CD1c-positive myeloid dendritic cell (primary cell): ENCODE data around the gene WDR17.

ENCODE experiments used
- DNase-seq: peaks from one replicate; pipeline ENCODE4 v3.0.0-alpha.2; 2016; ENCODE audit errors: extremely low spot score

Gene WDR17

GRCh38 chr4:176099314-176099713, 33.7 kb downstream of the WDR17 start:
- no peak for DNase-seq

GRCh38 chr4:176102414-176103063, 36.9 kb downstream of the WDR17 start:
- DNase-seq = no peak

- DNase-seq = no peak
These were observed 42.1 kb downstream of the WDR17 start for GRCh38 chr4:176107695-176108094.

- peak; percentile 23 for DNase-seq
These were observed 58.2 kb downstream of the WDR17 start for GRCh38 chr4:176123710-176124407.

- DNase-seq = no peak
These were observed 59.4 kb downstream of the WDR17 start for GRCh38 chr4:176125063-176125462.

DNA sequence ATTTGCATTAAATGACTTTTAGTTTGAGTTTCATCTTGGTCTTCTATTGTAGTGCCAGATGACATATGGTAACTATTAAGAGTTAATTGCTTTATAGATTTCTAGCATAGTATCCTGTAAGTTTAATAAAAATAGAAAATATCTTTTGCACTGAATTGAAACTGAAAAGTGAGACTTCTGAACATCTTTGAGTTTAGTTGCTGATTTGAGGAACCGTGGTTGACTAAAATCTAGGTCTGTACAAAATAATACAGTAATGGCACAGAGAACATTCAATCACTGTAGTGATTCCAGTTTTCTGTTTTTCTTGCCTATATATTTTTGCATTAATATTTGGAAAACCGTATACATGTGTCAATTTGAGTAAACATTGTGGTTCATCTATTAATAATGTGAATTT, 69.0 kb downstream of the WDR17 start:
- no peak for DNase-seq

DNA sequence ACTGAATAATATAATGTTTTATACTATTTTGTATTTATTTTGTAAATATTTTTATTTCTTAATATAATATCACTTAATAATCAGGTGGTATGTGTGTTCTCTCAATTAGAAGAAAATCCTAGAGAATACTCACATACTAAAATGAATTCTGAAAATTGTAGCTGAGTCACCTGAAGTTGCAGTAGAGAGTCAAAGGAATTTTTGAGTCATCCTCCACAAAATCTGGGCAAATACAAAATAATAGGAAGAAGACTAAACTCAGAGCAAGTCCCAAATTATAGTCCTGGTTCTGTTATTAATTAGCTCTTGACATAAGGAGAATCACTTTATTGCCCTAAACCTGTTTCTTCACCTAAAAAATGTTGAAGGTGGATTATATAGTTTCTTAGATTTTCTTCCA, 72.0 kb downstream of the WDR17 start:
- no peak for DNase-seq

GRCh38 chr4:176139518-176139917, 73.9 kb downstream of the WDR17 start:
- DNase-seq = no peak

DNA sequence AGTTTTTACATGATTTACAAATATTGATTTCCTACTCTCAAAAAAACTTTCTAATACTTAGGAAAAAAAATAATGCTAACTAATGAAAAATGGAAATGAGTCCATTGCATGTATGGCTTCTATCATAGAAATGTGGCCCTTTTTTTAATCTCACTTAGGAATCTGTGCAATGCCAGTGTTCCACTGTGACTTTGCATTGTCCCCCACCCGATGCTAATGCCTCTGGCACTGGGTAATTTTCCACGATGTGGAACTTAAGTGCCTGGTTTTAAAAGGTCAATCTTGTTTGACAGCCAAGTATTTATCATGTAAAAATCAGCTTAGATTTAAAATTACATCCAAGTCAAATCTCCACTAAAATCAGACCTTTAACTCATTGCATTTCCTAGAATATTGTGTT, 76.6 kb downstream of the WDR17 start:
- no peak for DNase-seq

DNA sequence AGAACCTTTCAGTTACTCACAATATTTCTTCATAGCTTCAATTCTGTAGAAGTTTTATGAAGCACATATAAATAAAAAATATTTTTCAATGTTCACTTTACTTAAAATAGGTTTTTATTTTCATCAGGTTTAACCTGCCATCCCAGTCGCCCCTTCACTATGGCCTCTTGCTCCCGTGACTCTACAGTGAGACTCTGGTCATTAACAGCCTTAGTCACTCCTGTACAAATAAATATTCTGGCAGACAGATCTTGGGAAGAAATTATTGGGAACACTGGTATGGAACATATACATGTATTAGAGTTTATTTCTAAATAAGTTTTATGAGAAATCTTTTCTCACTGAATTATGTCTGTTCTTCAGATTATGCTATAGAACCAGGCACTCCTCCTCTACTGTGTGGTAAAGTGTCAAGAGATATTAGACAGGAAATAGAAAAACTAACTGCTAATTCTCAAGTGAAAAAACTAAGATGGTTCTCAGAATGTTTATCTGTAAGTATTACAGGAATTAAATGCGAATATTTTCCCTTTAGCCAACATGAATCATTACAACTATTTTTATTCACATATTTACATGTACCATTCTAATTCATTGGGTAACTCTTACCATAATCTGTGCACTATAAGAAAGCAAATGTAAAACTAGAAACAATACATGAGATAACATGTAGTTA, 84.2 kb downstream of the WDR17 start:
- DNase-seq = no peak

DNA sequence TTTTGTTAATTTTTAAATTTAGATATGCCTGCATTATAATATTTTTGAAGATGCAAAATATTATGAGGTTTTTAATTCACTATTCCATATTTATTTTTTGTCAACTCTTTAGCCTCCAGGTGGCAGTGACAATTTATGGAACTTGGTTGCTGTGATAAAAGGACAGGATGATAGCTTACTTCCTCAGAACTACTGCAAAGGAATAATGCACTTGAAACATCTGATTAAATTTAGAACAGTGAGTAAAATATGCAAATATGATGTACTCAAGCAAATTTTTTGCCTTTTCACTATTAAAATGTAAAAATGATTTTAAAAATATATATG, 84.7 kb downstream of the WDR17 start:
- peak; percentile 32 for DNase-seq

DNA sequence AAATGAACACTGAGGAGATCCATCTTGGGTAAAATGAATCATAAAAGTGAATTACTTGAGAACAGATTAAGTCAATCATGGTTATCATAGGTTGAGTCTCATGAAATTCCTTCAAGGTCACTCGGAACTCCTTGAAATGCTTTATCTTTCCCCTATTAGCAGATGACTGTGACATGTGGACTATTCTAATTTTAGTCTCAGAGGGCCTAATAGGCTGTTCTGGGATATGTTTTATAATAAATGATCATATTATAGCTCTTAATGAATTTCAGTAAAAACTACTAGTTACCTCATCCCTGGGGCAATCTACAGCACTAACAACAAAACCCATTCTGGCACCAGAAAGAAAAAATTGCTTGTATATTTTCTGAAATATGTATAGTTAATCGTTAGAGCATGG, 85.1 kb downstream of the WDR17 start:
- no peak for DNase-seq

- DNase-seq = no peak
These were observed 87.5 kb downstream of the WDR17 start for GRCh38 chr4:176153124-176153523.

DNA sequence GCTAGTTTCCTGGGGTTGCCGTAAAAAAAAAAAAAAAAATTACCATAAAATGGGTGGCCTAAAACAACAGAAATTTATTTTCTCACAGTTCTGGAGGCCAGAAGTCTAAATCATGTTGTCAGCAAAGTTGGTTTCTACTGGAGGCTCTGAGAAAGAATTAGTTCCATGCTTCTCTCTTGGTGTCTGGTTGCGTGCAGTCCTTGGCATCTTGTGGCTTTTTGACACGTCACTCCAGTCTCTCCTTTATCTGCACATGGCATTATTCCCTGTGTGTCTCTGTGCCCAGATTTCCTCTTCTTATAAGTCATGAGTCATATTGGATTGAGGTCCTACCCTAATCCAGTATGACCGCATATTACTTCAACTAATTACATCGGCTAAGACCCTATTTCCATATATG, 91.0 kb downstream of the WDR17 start:
- no peak for DNase-seq

DNA sequence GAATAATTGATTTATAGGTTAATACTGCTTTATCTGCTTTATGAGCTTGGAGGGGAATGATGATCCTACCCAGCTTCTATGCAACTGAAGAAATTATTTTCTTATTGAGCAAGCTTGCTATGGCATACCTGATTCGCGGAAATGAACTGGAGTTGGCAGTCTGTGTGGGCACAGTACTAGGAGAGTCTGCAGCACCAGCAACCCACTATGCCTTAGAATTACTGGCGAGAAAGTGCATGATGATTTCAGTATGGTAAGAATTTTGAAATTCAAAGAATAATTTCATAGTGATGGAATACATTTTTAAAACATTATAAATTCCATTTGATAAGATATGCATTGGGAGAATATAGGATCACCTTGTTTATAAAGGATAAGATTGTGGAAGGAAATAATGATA, 97.4 kb downstream of the WDR17 start:
- no peak for DNase-seq

GRCh38 chr4:176185051-176185450, 119.4 kb downstream of the WDR17 start:
- DNase-seq = no peak

GRCh38 chr4:176186067-176186466, 120.4 kb downstream of the WDR17 start:
- no peak for DNase-seq

DNA sequence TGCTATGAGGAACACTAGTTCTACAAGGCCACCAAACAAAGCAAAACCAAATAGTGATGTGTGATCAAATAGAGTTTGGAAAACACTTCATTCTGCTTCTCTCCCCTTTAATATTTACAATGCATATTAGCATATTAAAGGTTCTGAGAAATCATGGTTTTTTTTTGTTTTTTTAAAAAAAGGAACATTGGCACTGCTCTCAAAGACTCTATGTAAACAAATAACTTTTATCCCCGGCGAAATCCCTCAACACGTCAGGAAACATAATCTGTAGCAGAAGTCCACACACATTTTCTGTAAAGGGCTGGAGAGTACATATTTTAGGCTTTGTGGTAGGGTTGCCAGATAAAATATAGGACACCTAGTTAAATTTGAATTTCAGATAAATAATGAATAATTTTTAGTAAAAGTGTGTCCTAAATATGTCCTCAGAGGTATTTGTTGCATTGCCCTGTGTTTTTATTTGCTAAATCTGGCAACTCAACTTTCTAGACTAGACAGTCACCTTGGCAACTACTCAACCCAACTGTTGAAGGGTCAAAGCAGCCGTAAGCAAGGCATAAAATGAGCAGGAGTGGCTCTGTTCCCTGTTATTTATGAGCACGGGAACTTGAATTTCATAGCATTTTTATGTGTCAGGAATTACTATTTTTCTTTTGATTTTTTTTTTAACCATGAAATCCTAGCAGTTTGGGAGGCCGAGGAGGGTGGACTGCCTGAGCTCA, 121.2 kb downstream of the WDR17 start:
- DNase-seq = no peak

GRCh38 chr4:176187624-176188023, 122.0 kb downstream of the WDR17 start:
- DNase-seq = no peak

- peak; percentile 9 for DNase-seq
These were observed 123.0 kb downstream of the WDR17 start for GRCh38 chr4:176188654-176189053.

DNA sequence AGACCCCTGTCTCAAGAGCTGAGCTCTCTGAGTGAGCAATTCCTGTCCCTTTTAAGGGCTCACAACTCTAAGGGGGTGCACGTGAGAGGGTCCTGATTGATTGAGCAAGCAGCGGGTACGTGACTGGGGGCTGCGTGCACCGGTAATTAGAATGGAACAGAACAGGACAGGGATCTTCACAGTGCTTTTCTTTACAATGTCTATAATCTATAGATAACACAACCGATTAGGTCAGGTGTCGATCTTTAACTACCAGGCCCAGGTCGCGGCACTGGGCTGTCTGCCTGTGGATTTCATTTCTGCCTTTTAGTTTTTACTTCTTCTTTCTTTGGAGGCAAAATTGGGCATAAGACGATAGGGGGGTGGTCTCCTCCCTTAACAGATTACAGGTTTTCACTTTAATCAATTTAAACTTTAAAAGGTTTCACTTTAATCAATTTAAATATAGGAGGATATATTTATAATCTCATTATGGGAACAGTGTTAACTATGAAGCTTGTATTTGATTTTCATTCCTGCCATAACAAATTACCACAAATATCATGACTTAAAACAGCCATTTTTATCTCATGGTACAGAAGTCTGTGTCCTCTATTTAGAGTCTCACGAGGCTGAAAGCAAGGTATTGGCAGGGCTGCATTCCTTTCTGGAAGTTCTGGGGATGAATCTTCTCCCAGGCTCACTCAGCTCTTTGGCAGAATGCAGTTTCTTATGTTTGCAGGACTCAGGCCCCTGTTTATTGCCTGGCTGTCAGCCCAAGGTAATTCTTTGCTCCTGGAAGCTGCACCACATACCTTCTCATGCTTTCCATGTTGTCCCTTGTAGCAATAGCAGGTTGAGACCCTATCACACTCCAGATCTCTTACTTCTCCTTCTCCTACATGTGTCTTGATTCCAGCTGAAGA, 124.5 kb downstream of the WDR17 start:
- DNase-seq = no peak

DNA sequence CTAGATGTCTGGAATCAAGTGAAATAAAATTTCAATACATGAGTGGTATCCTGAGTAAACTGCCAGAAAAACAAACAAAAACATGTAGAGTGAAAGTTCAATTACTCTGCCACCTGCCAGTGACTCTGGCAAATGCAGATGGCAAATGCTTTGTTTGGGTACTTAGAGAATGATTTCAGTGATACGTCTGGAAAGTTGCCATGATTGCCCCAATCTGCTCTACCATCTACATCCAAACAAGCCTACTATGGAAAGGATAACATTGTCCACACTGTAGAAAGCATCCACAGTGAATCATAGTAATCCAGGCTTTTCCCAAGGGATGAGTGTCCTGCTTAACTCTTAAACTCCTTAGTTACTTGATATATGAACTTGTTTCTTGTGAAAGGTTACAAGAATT, 126.3 kb downstream of the WDR17 start:
- no peak for DNase-seq
